ENCODE results near the gene PAQR6.

PAQR6 gene

DNA sequence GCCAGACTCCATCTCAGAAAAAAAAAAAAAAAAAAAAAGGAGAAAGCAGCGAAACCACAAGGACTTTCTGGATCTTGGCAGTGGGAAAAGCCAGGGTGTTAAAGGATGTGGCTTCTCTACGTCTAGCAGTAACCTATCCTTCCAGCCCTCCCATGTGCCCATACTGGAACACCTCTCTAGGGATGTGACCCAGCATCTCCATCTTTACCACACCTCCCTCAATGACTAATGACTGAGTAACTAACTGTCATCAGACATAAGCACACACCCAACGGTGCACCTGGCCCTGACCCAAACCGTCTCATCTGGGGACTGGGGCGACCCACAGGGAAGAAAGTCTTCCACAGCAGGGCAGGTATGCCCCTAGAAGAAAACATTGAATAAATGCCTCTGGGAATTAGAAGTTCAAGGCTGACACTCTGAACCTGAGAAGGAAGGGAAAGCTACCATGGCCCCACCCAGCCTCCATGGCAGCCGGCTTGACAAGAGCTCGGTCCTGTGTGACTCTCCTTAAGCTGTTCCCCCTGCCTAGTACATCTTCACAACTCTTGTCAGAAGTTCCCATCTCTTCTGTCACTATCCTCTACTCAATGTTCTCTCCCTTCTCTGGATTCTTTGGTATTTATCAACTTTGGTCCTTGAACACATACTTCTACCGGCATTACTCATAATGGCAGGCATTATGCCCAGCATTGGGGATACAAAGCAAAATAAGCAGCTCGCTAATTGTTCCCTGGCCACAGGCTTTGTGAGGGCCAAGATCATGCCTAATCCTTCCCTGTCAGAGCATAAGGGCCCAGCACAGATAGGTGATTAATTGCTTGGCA, 14.8 kb upstream of the PAQR6 start:
- no peak for DNase-seq (ENCODE audit: low read depth in 2 of 2)

GRCh38 chr1:156260896-156261295, 13.0 kb upstream of the PAQR6 start:
- DNase-seq (ENCODE audit: low read depth in 2 of 2), result no peak

- DNase-seq (ENCODE audit: low read depth in 2 of 2), result no peak
Observed at GRCh38 chr1:156259805-156260204, 11.9 kb upstream of the PAQR6 start.

- DNase-seq (ENCODE audit: low read depth in 2 of 2), result no peak
Observed at GRCh38 chr1:156258859-156259258, 11.0 kb upstream of the PAQR6 start.

- DNase-seq (ENCODE audit: low read depth in 2 of 2), result no peak
Observed at GRCh38 chr1:156257711-156258110, 9.9 kb upstream of the PAQR6 start.

DNA sequence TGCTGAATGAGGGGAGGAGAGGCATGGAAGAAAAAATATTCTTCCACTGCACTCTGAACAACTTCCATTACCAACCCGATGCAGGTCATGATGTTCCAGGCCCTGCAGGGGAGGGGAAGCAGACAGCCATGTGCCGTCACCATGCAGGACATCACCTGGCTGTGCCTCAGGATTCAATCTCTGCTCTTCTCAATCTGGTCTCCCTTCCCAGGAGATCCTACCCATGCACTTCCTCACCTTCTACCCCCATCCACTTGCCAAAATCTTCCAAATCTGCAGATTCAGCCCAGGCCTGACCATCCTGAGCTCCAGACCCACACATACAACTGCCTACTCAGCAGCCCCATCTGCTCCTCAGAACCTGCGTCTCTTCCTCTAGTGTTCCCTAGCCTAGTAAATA, 5.8 kb upstream of the PAQR6 start:
- DNase-seq (ENCODE audit: low read depth in 2 of 2), result no peak

DNA sequence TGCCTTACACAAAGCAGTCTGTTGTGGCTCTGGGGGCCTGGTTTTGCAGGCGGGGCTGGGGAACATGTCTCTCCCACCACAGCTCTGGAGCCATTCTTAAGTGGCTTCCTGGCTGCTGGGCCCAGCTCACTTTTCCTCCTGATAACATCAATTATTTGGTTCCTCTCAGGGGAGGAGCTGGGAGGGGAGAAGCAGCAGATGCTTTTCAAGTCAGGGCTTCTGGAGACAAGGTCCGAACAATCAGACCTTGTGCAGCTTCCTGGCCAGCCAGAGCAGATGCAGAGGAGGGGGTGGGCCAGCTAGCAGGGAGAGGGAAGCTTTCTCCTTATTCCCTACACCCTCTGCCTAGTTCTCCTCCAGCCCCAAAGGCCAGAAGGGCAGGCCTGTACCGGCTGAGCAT, 3.7 kb upstream of the PAQR6 start:
- DNase-seq (ENCODE audit: low read depth in 2 of 2), result no peak

GRCh38 chr1:156249593-156249992, 1.7 kb upstream of the PAQR6 start:
- no peak for DNase-seq (ENCODE audit: low read depth in 2 of 2)

- no peak for DNase-seq (ENCODE audit: low read depth in 2 of 2)
Observed at GRCh38 chr1:156248323-156248683, 447 bp upstream of the PAQR6 start.

DNA sequence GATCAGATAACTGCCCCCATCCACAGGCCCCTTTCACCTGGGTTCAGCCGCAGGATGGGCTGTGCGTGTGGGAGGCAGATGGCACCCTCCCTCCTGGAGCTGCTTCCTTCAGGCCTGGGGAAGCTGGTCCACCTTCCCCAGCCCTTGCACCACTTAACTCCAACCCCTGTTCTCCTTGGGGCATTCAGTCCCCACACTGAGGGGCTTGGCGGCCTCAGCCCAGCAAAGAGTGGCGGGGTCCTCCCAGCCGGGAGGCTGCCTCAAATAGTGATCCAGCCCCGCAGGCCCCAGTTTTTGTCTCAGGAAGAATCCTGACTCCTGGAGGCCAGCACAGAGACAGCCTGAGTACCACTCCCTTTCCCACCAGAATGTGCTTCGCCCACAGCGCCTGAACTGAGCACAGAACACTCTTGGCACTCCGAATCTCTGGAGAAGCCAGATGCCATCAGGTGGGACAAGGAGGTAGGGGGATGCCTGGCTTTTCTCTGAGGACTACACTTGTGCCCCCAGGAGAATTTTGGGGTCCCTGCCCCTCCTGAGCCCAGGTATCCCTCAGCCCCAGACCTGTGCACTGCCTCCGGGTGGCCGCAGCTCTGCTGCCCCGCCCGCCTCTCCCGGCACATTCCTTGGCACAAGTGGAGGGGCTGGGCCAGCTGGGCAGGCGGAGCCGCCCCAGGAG, 936 bp downstream of the PAQR6 start:
- no peak for DNase-seq (ENCODE audit: low read depth in 2 of 2)

DNA sequence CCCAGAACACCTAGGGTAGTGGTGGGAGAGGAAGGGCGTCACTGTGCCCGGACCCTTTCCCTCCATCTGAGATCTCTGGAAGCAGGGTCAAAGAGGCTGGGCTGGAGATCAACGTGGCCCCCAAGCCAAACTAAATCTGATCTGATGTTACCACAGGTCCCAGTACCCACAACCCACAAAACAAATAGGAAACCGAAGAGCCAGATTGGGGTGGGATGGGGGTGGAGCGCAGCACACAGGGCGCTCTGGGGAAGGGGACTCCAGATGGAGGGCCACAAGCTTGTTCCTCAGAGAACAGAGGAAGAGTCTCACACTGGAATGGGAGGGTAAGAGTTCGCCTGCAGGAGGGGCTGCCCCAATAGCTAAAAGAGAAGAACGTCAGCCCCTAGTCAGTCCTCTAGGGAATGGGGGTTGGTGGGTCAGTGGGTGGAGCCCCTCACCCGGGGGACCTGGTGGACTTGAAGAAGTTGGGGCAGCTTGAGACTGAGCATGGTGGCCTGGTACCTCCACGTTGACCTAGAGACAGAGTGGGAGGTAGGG, 1.5 kb downstream of the PAQR6 start:
- DNase-seq (ENCODE audit: low read depth in 2 of 2), result no peak

DNA sequence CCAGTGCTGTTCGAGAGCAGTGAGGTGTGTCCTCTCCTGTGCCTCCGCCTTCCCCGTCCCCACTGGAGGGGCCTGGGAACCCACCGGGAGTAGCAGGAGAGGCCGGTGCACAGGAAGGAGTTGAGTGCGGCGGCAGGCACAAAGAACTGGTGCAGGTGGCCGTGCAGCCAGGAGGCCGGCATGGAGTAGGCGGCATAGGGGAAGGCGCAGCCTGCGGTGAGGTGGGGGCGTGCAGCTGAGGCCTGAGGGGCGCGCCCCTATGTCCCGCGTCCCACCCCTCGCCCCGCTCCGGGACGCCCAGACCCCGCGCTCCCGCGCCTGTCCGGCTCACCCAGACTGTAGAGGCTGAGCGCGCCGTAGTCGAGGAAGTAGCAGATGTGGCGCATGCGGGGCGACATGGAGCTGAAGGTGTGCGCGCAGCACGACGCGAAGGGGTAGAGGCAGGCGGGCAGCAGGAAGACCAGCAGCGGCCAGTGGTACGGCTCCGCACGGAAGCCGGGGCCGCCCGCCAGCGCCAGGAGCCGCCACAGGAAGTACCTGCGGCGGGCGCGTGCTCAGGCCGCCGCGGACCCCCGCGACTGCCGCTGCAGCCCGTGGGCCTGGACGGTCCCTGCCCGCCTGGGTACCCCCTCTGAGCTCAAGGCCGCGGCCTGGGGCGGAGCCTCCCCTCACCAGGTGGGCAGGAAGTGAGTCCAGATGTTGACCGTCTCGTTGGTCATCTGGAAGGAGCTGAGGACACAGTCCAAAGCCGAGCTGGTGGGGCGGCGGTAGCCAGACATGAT, 2.2 kb downstream of the PAQR6 start:
- no peak for DNase-seq (ENCODE audit: low read depth in 2 of 2)

GRCh38 chr1:156244712-156245111, 3.1 kb downstream of the PAQR6 start:
- no peak for DNase-seq (ENCODE audit: low read depth in 2 of 2)

DNA sequence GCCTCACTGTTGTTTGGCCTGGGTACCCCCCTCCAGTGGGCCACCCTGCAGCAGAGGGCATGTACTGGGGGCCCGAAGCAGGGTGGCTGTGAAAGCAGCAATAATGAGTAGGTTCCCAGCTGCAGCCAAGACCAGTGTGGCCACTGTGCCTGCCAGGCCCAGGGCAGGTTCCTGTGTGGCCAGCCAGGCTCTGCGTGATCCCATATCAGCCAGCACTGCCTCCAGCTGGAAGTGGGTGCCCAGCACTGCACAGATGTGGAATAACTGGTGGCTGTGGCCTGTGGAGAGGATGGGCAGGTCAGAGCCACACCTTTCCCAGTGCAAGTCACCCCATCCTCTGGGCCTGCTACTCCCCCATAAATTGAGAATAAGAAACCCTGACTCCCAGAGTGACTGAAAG, 3.7 kb downstream of the PAQR6 start:
- DNase-seq (ENCODE audit: low read depth in 2 of 2), result no peak

DNA sequence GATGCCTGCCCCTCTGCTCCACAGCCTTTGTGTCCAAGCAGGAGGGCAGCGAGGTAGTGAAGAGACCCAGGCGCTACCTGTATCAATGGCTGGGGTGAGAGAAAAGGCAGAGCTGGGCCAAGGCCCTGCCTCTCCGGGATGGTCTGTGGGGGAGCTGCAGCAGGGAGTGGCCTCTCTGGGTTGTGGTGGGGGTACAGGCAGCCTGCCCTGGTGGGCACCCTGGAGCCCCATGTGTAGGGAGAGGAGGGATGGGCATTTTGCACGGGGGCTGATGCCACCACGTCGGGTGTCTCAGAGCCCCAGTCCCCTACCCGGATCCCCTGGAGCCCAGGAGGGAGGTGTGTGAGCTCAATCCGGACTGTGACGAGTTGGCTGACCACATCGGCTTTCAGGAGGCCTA, 5.1 kb downstream of the PAQR6 start:
- DNase-seq (ENCODE audit: low read depth in 2 of 2), result no peak

DNA sequence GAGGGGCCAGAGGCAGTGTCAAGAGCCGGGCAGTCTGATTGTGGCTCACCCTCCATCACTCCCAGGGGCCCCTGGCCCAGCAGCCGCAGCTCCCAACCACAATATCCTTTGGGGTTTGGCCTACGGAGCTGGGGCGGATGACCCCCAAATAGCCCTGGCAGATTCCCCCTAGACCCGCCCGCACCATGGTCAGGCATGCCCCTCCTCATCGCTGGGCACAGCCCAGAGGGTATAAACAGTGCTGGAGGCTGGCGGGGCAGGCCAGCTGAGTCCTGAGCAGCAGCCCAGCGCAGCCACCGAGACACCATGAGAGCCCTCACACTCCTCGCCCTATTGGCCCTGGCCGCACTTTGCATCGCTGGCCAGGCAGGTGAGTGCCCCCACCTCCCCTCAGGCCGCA, 5.9 kb downstream of the PAQR6 start, which contains the start of gene BGLAP:
Gene BGLAP (plus strand): TSS at position 259 of the 400 bp plus-strand sequence. CDS start 48 bp downstream, at position 307.
- no peak for DNase-seq (ENCODE audit: low read depth in 2 of 2)

DNA sequence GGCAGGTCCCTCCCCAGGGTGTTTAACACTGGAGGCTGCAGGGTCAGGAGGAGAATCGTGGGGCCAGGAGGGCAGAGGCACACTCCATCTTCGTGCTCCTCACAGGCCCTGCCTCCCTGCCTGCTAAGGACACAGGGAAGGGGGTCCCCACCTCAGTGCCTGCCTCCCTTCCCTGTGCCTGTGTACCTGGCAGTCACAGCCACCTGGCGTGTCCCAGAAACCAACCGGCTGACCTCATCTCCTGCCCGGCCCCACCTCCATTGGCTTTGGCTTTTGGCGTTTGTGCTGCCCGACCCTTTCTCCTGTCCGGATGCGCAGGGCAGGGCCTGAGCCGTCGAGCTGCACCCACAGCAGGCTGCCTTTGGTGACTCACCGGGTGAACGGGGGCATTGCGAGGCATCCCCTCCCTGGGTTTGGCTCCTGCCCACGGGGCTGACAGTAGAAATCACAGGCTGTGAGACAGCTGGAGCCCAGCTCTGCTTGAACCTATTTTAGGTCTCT, 6.5 kb downstream of the PAQR6 start:
- no peak for DNase-seq (ENCODE audit: low read depth in 2 of 2)

DNA sequence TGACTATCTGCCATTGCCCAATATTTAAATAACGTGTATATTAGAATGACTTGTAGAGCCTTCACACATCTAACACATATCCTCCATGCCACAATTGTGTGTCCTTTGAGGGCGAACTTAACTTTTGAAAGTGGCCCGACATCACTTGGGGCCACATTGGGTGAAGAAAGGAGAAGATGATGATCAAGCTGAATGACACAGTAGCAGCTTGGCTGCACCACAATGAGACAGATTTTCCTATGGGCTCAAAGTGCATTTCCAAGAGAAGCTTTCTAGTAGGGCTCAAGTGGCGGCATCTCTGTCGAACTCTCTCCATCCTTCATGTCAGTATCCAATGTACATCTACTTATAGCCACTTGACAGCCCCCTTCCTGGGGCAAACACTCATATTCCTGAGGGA, 9.6 kb downstream of the PAQR6 start:
- DNase-seq (ENCODE audit: low read depth in 2 of 2), result no peak

DNA sequence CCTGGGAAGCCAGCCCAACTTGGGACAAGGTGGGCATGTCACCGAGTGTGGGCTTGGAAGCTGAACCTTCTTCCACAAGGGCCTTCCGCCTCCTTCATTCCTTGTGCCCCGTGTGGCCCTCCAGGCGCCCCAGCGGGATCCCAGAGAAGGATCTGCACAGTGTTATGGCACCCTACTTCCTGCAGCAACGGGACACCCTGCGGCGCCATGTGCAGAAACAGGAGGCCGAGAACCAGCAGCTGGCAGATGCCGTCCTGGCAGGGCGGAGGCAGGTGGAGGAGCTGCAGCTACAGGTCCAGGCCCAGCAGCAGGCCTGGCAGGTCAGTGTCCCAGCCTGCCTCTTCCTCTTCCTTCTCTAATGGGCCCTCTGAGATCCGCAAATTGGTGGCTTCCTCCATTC, 11.7 kb downstream of the PAQR6 start:
- DNase-seq (ENCODE audit: low read depth in 2 of 2), result no peak

GRCh38 chr1:156233426-156234127, 14.3 kb downstream of the PAQR6 start:
- DNase-seq (ENCODE audit: low read depth in 2 of 2), result no peak

DNA sequence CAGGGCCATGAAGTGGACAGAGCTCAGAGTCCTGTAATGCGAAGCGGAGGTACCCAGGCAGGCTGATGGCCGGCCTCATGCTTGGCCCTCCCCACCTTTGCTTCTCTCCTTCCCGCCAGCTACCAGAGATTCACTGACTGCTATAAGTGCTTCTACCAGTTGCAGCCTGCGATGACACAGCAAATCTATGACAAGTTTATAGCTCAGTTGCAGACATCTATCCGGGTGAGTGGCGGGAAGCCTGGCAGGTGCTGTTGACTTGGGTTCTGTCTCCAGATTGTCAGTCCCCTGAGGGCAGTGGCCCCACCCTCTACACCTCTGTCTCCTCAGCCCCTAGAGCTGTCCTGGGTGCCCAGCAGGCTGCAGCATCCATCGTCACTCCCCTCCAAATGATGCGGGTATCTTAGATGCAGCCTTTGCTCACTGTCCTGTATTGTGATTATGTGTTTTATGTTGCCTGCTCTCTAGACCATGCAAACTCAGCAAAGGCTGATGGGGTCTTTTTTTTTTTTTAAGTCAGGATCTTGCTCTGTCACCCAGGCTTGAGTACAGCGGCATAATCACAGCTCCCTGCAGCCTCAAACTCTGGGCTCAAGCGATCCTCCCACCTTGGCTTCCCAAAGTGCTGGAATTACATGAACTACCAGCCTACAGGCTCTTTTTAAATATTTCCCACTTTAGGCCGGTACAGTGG, 15.5 kb downstream of the PAQR6 start:
- no peak for DNase-seq (ENCODE audit: low read depth in 2 of 2)
